Peyer's patch (tissue), 4 donors: ENCODE measurements around the gene HLA-A. TPM values are rescaled to one million over a fixed set of nuclear protein-coding genes. Genes with fewer than 3 reads are reported as not detected.

Experiments
- DNase-seq, 3 donors: peaks; one replicate each; pipeline ENCODE4 v3.0.0-alpha.2; 2017 to 2019
- H3K27ac ChIP-seq, 4 donors: fragments of 200-600 bp; sonication (generic); one replicate each; pipeline ENCODE4 v1.5.1; 2016 to 2019
- H3K27me3 ChIP-seq, 2 donors: fragments of 200-600 bp; sonication (generic); one replicate each; pipeline ENCODE4 v1.5.1; 2019
- H3K36me3 ChIP-seq, 3 donors: fragments of 200-600 bp; sonication (generic); one replicate each; pipeline ENCODE4 v1.5.1; 2016 to 2019
- H3K4me1 ChIP-seq, 4 donors: fragments of 200-600 bp; sonication (generic); one replicate each; pipeline ENCODE4 v1.5.1; 2016 to 2019
- H3K4me3 ChIP-seq, 4 donors: fragments of 200-600 bp; sonication (generic); 1 replicate in 3 of 4; 2 replicates in 1 of 4; pipeline ENCODE4 v1.5.1; 2016 to 2019; ENCODE audit warnings: mild to moderate bottlenecking in 1 of 4
- H3K9me3 ChIP-seq, 4 donors: fragments of 200-600 bp; sonication (generic); one replicate each; pipeline ENCODE4 v1.5.1; 2016 to 2019; ENCODE audit warnings: mild to moderate bottlenecking in 1 of 4
- POLR2A ChIP-seq, 2 donors: fragments of 450-650 bp; IDR thresholded peaks; one replicate each; pipeline ENCODE4 v1.5.1; 2017; ENCODE audit warnings: antibody characterized with exemption in 2 of 2, mild to moderate bottlenecking in 2 of 2, moderate library complexity in 2 of 2
- total RNA-seq, 4 donors: library from RNA; depleted of rRNA; stranded (reverse); fragments of >200 nt; gene quantifications; one replicate each; pipeline ENCODE4 v1.1.0, GENCODE V29; 2016
- TF ChIP-seq, protein P1 (sequence below), 6 experiments: fragments of 450-650 bp in 4 of 6; fragments of 200-600 bp in 2 of 6; sonication (generic) in 1 of 6; IDR thresholded peaks; one replicate each; pipeline ENCODE4 v1.5.1; 2017 to 2019; ENCODE audit warnings: antibody characterized with exemption in 6 of 6, mild to moderate bottlenecking in 3 of 6, moderate library complexity in 1 of 6

The HLA-A gene
- total RNA-seq = 1,000 to 10,000 TPM in 3 of 4 donors, 100 to 1,000 TPM in 1; 296 to 1,668 (median 1,428) TPM

DNA sequence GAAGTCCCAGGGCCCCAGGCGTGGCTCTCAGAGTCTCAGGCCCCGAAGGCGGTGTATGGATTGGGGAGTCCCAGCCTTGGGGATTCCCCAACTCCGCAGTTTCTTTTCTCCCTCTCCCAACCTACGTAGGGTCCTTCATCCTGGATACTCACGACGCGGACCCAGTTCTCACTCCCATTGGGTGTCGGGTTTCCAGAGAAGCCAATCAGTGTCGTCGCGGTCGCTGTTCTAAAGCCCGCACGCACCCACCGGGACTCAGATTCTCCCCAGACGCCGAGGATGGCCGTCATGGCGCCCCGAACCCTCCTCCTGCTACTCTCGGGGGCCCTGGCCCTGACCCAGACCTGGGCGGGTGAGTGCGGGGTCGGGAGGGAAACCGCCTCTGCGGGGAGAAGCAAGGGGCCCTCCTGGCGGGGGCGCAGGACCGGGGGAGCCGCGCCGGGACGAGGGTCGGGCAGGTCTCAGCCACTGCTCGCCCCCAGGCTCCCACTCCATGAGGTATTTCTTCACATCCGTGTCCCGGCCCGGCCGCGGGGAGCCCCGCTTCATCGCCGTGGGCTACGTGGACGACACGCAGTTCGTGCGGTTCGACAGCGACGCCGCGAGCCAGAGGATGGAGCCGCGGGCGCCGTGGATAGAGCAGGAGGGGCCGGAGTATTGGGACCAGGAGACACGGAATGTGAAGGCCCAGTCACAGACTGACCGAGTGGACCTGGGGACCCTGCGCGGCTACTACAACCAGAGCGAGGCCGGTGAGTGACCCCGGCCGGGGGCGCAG, at the start of gene HLA-A:
Gene HLA-A, plus strand, starts transcription at position 258 of the 778 bp plus-strand sequence. Its CDS starts 22 bp downstream, at position 280.
- TF ChIP-seq, protein P1, sequence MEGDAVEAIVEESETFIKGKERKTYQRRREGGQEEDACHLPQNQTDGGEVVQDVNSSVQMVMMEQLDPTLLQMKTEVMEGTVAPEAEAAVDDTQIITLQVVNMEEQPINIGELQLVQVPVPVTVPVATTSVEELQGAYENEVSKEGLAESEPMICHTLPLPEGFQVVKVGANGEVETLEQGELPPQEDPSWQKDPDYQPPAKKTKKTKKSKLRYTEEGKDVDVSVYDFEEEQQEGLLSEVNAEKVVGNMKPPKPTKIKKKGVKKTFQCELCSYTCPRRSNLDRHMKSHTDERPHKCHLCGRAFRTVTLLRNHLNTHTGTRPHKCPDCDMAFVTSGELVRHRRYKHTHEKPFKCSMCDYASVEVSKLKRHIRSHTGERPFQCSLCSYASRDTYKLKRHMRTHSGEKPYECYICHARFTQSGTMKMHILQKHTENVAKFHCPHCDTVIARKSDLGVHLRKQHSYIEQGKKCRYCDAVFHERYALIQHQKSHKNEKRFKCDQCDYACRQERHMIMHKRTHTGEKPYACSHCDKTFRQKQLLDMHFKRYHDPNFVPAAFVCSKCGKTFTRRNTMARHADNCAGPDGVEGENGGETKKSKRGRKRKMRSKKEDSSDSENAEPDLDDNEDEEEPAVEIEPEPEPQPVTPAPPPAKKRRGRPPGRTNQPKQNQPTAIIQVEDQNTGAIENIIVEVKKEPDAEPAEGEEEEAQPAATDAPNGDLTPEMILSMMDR (IDR thresholded peaks at IDR 0.05) = no peak
- peak; percentile 92 to 94 for TF ChIP-seq POLR2A (IDR thresholded peaks at IDR 0.05)

DNA sequence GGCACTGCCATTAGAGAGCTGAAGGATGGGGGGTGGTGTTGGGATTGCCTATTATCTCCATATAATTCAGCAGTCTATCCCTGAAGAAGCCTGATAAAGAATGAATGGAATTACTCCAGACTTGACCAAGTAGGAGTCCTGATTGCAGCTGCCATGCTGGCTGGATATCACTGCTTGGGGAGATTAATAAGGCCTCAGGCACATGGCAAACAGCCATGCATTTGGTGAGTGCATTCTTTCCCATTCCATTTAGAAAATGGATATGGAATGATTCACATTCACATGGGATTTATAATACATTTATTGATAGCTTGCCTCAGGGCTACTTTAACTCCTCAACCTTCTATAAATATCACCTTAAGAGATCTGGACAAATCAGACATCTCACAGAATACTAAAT, 49.6 kb upstream of the HLA-A start:
- Histone ChIP-seq H3K9me3 (no peaks in the 10 kb centered on the region), H3K27ac (no peak overlapping the region), H3K27me3 (no peaks in the 10 kb centered on the region), H3K36me3 (no peaks in the 10 kb centered on the region), H3K4me3 (no peak overlapping the region), H3K4me1 (no peaks in the 10 kb centered on the region)
- no peak for DNase-seq
- TF ChIP-seq, protein P1 (IDR thresholded peaks at IDR 0.05) = no peak
- TF ChIP-seq POLR2A (IDR thresholded peaks at IDR 0.05) = no peak

More for the DNA sequence above, at the start of gene HLA-A:
- peak; percentile 90 to 98 (median 96) for DNase-seq
- Histone ChIP-seq H3K4me3 (peak within 1 kb of the TSS; percentile 50 to 87 (median 72)), H3K27ac (peak within 1 kb of the TSS; percentile 81 to 97 (median 92)), H3K27me3 (no peaks in the 10 kb centered on the region), H3K4me1 (peaks cover 0 to 11% (median 0%) of the 10 kb centered on the region in 4 donors), H3K9me3 (no peaks in the 10 kb centered on the region), H3K36me3 (peaks cover 0 to 10% (median 0%) of the 10 kb centered on the region in 3 donors)

DNA sequence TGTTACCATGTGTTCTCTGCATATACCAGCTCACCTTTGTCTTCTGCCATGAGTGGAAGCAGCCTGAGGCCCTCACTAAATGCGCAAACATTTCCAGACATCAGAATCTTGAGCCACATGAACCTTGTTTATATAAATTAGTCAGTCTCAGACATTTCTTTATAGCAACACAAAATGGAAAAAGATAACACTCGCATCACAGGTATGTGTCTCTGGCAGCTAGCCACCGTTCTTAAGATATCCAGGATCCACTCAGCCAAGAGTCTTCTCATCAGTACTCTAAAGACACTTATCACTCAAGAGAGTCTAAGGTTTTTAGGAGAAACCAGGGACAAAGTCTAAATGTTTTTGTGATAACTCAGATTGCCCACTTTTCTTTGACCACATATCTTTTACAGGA, 43.1 kb upstream of the HLA-A start:
- Histone ChIP-seq H3K4me3 (no peak overlapping the region), H3K27me3 (no peaks in the 10 kb centered on the region), H3K9me3 (no peaks in the 10 kb centered on the region), H3K27ac (no peak overlapping the region), H3K4me1 (no peaks in the 10 kb centered on the region), H3K36me3 (no peaks in the 10 kb centered on the region)
- DNase-seq = no peak
- TF ChIP-seq POLR2A (IDR thresholded peaks at IDR 0.05) = no peak
- TF ChIP-seq, protein P1 (IDR thresholded peaks at IDR 0.05) = no peak

DNA sequence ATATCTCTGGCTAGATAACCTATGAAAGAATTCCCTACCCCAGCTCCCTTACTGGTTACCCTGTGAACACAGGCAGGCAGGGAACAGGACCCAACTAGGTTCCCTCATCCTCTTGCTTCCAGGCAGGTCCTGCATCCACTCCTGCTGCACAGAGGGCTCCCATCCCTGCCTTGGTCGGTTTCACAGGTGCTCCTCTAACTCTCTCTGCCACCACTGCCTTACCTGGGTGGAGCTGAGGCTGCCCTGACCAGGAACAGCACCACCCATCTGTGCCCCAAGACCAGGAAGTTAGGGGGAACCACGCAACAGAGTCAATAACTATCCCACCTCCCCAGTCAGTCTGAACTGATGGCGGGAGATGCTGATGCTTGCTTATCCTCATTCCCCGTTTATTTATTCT, 37.0 kb upstream of the HLA-A start:
- Histone ChIP-seq H3K36me3 (no peaks in the 10 kb centered on the region), H3K4me1 (no peaks in the 10 kb centered on the region), H3K4me3 (no peak overlapping the region), H3K9me3 (no peaks in the 10 kb centered on the region), H3K27ac (no peak overlapping the region), H3K27me3 (no peaks in the 10 kb centered on the region)
- no peak for TF ChIP-seq POLR2A (IDR thresholded peaks at IDR 0.05)
- TF ChIP-seq, protein P1 (IDR thresholded peaks at IDR 0.05) = no peak
- DNase-seq = no peak

DNA sequence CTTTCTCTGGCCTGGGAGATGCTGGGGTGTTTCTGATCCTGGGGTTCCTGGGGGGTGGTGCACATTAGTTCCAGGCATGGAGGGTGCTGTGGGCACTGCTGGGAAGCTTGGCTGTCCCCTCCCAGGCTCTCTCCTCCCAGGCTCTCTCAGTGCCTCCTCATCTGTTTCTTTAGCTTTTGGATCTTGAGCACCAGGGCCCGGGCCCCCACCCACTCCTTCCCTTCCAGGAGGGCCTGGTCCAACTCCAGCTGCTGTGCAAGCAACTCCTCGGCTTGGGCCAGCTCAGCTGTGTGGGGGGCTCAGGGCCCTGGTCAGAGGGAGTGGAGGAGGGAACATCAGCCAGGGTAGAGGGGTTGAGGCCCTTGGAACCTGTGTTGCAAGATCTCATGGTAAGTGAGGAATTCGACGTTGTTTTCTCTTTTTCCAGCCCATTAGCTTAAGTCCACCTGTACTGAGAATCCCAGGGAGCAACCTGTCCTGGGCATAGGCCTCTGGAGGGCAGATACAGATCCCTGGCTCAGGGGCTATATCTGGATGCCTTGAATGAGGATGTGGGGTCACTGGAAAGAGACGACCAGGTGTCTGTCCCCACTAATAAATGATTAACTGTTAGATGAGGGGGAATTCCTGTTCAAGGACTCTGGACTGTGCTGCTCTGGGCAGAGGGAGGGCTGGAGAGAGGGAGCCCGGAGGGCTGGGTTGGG, 34.5 kb upstream of the HLA-A start:
- DNase-seq = peak in 1 of 3 donors; percentile 46
- Histone ChIP-seq H3K9me3 (no peaks in the 10 kb centered on the region), H3K27me3 (no peaks in the 10 kb centered on the region), H3K36me3 (no peaks in the 10 kb centered on the region), H3K4me3 (no peak overlapping the region), H3K27ac (no peak overlapping the region), H3K4me1 (no peaks in the 10 kb centered on the region)
- no peak for TF ChIP-seq POLR2A (IDR thresholded peaks at IDR 0.05)
- TF ChIP-seq, protein P1 (IDR thresholded peaks at IDR 0.05) = no peak
